ENCODE data around the gene INSRR.

- TF ChIP-seq POLR2A (IDR thresholded peaks at IDR 0.05) = no peak
- TF ChIP-seq CTCF (IDR thresholded peaks at IDR 0.05) = no peak
These were observed 4.2 kb upstream of the INSRR start for GRCh38 chr1:156862997-156863599.
